HEK293 (cell line): ENCODE results near the gene ITGB4.

Source experiments
- CTCF ChIA-PET: fragments of 350-600 bp; formaldehyde crosslinking; extraction: SDS; loops from one replicate; lab custom pipeline; 2021; ENCODE audit warnings: antibody characterized with exemption; lab: Yijun Ruan, JAX
- POLR2A ChIA-PET: fragments of 300-600 bp; formaldehyde crosslinking; extraction: SDS; loops from one replicate; lab custom pipeline; 2020; ENCODE audit warnings: antibody characterized with exemption, inconsistent platforms; lab: Yijun Ruan, JAX
- H3K27ac ChIP-seq: fragments of 200-500 bp; sonication (Bioruptor generic); 2 replicates; pipeline ENCODE4 v1.5.1; 2014; ENCODE audit warnings: low read depth, low read length, control low read depth, inconsistent platforms; ENCODE audit errors: extremely low read depth
- H3K36me3 ChIP-seq, 2 experiments: fragments of 200-500 bp in 1 of 2; sonication (Bioruptor generic) in 1 of 2; 1 replicate in 1 of 2; 2 replicates in 1 of 2; pipeline ENCODE4 v1.5.1; 2014 to 2017; ENCODE audit warnings: inconsistent platforms in 2 of 2, low read length in 2 of 2; ENCODE audit not compliant: control insufficient read depth in 2 of 2, insufficient read depth in 1 of 2
- H3K4me1 ChIP-seq: fragments of 200-500 bp; sonication (Bioruptor generic); 2 replicates; pipeline ENCODE4 v1.5.1; 2014; ENCODE audit warnings: mild to moderate bottlenecking, low read length, inconsistent platforms; ENCODE audit not compliant: control insufficient read depth, insufficient read depth
- H3K4me3 ChIP-seq: 2 replicates; pipeline ENCODE4 v1.5.1; 2011; ENCODE audit warnings: low read depth, mild to moderate bottlenecking, control low read depth, low read length, moderate library complexity
- H3K9me3 ChIP-seq: fragments of 200-500 bp; sonication (Bioruptor generic); 2 replicates; pipeline ENCODE4 v1.5.1; 2014; ENCODE audit warnings: low read depth, low read length, inconsistent platforms; ENCODE audit not compliant: control insufficient read depth, insufficient read depth
- EGR2 ChIP-seq: fragments of 450-650 bp; formaldehyde crosslinking; IDR thresholded peaks from 2 replicates; pipeline ENCODE4 v1.5.1; 2016; ENCODE audit warnings: low read depth, missing biosample characterization, missing genetic modification characterization
- GLIS1 ChIP-seq: fragments of 450-650 bp; formaldehyde crosslinking; IDR thresholded peaks from 2 replicates; pipeline ENCODE4 v1.5.1; 2016; ENCODE audit warnings: missing biosample characterization, missing genetic modification characterization
- KLF1 ChIP-seq: fragments of 450-650 bp; formaldehyde crosslinking; IDR thresholded peaks from 2 replicates; pipeline ENCODE4 v1.5.1; 2016; ENCODE audit warnings: missing biosample characterization, missing genetic modification characterization
- KLF17 ChIP-seq: fragments of 450-650 bp; formaldehyde crosslinking; IDR thresholded peaks from 2 replicates; pipeline ENCODE4 v1.5.1; 2016; ENCODE audit warnings: missing biosample characterization, missing genetic modification characterization
- MYNN ChIP-seq: fragments of 450-650 bp; formaldehyde crosslinking; IDR thresholded peaks from 2 replicates; pipeline ENCODE4 v1.5.1; 2016; ENCODE audit warnings: missing biosample characterization, missing genetic modification characterization, borderline replicate concordance
- SCRT1 ChIP-seq: fragments of 450-650 bp; formaldehyde crosslinking; IDR thresholded peaks from 2 replicates; pipeline ENCODE4 v1.5.1; 2016; ENCODE audit warnings: missing biosample characterization, missing genetic modification characterization, borderline replicate concordance
- ZBTB17 ChIP-seq: fragments of 450-650 bp; formaldehyde crosslinking; IDR thresholded peaks from 2 replicates; pipeline ENCODE4 v1.5.1; 2016; ENCODE audit warnings: missing biosample characterization, missing genetic modification characterization
- ZBTB20 ChIP-seq: fragments of 450-650 bp; formaldehyde crosslinking; IDR thresholded peaks from 2 replicates; pipeline ENCODE4 v1.5.1; 2016; ENCODE audit warnings: missing biosample characterization, missing genetic modification characterization
- ZBTB8A ChIP-seq: fragments of 450-650 bp; formaldehyde crosslinking; IDR thresholded peaks from 2 replicates; pipeline ENCODE4 v1.5.1; 2016; ENCODE audit warnings: missing biosample characterization, missing genetic modification characterization
- ZFHX2 ChIP-seq: fragments of 450-650 bp; formaldehyde crosslinking; conservative IDR thresholded peaks from 2 replicates; pipeline ENCODE4 v1.5.1; 2016; ENCODE audit warnings: missing biosample characterization, missing genetic modification characterization
- ZIC2 ChIP-seq: fragments of 450-650 bp; formaldehyde crosslinking; IDR thresholded peaks from 2 replicates; pipeline ENCODE4 v1.5.1; 2016; ENCODE audit warnings: missing biosample characterization, missing genetic modification characterization
- ZNF2 ChIP-seq: fragments of 450-650 bp; formaldehyde crosslinking; IDR thresholded peaks from 2 replicates; pipeline ENCODE4 v1.5.1; 2016; ENCODE audit warnings: missing biosample characterization, missing genetic modification characterization
- ZNF302 ChIP-seq: fragments of 450-650 bp; formaldehyde crosslinking; IDR thresholded peaks from 2 replicates; pipeline ENCODE4 v1.5.1; 2016; ENCODE audit warnings: missing biosample characterization, missing genetic modification characterization, low read depth
- ZNF600 ChIP-seq: fragments of 450-650 bp; formaldehyde crosslinking; IDR thresholded peaks from 2 replicates; pipeline ENCODE4 v1.5.1; 2016; ENCODE audit warnings: missing biosample characterization, missing genetic modification characterization
- ZNF621 ChIP-seq: fragments of 450-650 bp; formaldehyde crosslinking; IDR thresholded peaks from 2 replicates; pipeline ENCODE4 v1.5.1; 2017; ENCODE audit warnings: missing biosample characterization, missing genetic modification characterization
- ZSCAN4 ChIP-seq: fragments of 450-650 bp; formaldehyde crosslinking; IDR thresholded peaks from 2 replicates; pipeline ENCODE4 v1.5.1; 2017; ENCODE audit warnings: missing biosample characterization, missing genetic modification characterization
- TF ChIP-seq, protein P1 (sequence below): fragments of 450-650 bp; formaldehyde crosslinking; IDR thresholded peaks from 2 replicates; pipeline ENCODE4 v1.5.1; 2017; ENCODE audit warnings: missing biosample characterization, missing genetic modification characterization

The ITGB4 gene

DNA sequence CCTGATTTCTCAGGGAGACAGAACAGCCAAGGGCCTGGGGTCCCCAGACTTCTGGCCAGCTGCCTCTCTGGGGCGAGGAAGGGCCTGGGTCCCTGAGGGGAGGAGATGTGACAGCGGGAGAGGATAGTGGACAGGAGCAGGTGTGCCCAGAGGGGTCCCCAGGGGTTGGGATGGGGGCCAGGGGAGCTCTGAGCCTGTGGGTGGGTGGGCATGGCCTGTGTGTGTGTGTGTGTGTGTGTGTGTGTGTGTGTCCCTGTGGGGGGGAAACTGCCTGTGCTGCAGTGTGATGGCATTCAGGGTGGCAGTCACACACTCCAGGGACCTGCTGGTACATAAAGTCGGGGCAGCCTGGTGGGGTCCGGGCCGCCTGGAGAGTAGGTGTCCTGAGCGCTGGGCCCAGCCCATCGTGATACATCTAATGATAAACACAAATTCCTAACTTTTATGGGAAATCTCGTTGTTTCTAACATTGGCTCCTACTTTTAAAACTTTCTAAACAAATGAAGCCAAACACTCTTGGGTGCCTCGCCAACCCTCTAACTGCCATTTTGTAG lies 1.4 kb downstream of the ITGB4 start:
- Histone ChIP-seq H3K27ac (no peak overlapping the region), H3K4me1 (no peaks in the 10 kb centered on the region; the same call in 1 of the 2 replicates), H3K4me3 (no peak overlapping the region), H3K36me3 (no peaks in the 10 kb centered on the region), H3K9me3 (no peaks in the 10 kb centered on the region)
- ChIA-PET POLR2A (no interaction called here), CTCF (interaction anchor here (1.0 to 8.4 kb wide), 4 partner anchors 12 to 90 kb away, joined by 3 to 51 read pairs (median 14); no protein-coding TSS in a partner anchor)
- TF ChIP-seq ZSCAN4 = peak; percentile 57
- TF ChIP-seq SCRT1 (tag by site-specific recombination) = 0 out of 2 replicates have a peak, but pooled peaks have one; percentile 5
- no peak for TF ChIP-seq ZNF2 (tag by site-specific recombination)
- TF ChIP-seq GLIS1 (tag by site-specific recombination) = 0 out of 2 replicates have a peak, but pooled peaks have one; percentile 7

DNA sequence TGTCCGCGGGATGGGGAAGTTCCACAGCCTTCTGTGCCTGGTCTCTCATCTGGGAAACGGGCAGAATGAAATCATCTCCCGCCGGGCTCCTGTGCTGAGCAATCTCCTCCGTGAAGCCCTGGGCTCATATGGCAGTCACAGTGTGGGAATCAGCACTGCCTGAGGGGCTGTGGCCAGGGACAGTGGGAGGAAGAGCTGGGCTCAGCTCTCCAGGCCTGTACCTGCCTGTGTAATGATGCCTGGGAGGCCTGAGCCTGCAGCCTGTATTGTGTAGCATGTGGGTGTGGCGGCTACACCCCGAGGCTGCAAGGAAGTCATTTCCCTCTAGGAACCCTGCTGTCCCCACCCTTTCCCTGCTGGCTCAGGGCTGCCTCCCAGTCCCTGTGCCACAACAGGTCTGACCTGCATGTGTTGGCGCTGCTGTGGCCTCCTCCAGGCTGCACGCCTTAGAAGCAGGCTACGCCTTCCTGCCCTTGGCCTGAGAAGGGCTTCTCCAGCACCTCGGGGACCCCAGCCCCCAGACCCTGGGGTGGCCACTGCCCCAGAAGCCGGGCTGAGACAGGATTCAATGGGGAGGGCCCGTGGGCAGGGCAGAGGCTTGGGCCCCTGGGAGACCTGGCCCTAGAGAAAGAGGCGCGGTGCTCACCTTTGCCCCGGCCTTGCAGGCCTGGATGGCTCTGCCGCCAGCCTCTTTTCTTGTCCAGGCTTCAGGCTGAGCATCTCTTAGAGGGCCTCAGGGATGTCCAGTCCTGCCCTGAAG lies 2.1 kb downstream of the ITGB4 start:
- no peaks in the 10 kb centered on the region; the same call in 1 of the 2 replicates for H3K4me1 ChIP-seq
- no peak overlapping the region for H3K4me3 ChIP-seq
- CTCF ChIA-PET = interaction anchor here (1.0 to 8.4 kb wide), 4 partner anchors 13 to 133 kb away, joined by 3 to 51 read pairs (median 4); no protein-coding TSS in a partner anchor
- no peaks in the 10 kb centered on the region for H3K36me3 ChIP-seq
- TF ChIP-seq EGR2 (tag by site-specific recombination) (peak; percentile 77), ZBTB8A (tag by site-specific recombination) (0 out of 2 replicates have a peak, but pooled peaks have one; percentile 23), ZBTB20 (peak; percentile 25; the same call in 1 of the 2 replicates), ZNF621 (no peak), ZBTB17 (tag by site-specific recombination) (0 out of 2 replicates have a peak, but pooled peaks have one; percentile 47), MYNN (tag by site-specific recombination) (no peak), KLF1 (tag by site-specific recombination) (peak; percentile 90), KLF17 (tag by site-specific recombination) (peak; percentile 45; the same call in 1 of the 2 replicates), ZNF302 (tag by site-specific recombination) (no peak), ZIC2 (peak; percentile 76), ZFHX2 (peak; percentile 73), ZNF600 (tag by site-specific recombination) (0 out of 2 replicates have a peak, but pooled peaks have one; percentile 52)
- TF ChIP-seq, protein P1, sequence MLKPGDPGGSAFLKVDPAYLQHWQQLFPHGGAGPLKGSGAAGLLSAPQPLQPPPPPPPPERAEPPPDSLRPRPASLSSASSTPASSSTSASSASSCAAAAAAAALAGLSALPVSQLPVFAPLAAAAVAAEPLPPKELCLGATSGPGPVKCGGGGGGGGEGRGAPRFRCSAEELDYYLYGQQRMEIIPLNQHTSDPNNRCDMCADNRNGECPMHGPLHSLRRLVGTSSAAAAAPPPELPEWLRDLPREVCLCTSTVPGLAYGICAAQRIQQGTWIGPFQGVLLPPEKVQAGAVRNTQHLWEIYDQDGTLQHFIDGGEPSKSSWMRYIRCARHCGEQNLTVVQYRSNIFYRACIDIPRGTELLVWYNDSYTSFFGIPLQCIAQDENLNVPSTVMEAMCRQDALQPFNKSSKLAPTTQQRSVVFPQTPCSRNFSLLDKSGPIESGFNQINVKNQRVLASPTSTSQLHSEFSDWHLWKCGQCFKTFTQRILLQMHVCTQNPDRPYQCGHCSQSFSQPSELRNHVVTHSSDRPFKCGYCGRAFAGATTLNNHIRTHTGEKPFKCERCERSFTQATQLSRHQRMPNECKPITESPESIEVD (tag by site-specific recombination) = no peak
- TF ChIP-seq, all 188 proteins: peak for 9
- Histone ChIP-seq H3K9me3 (no peaks in the 10 kb centered on the region), H3K27ac (no peak overlapping the region)
- POLR2A ChIA-PET = no interaction called here
